Embryonic facial prominence (tissue), 1 donor: ENCODE results near the gene ISM1.

Experiments used
- DNase-seq: peaks from one replicate; pipeline ENCODE4 v3.0.0-alpha.2; 2016; ENCODE audit errors: extremely low spot score

ISM1 gene

DNA sequence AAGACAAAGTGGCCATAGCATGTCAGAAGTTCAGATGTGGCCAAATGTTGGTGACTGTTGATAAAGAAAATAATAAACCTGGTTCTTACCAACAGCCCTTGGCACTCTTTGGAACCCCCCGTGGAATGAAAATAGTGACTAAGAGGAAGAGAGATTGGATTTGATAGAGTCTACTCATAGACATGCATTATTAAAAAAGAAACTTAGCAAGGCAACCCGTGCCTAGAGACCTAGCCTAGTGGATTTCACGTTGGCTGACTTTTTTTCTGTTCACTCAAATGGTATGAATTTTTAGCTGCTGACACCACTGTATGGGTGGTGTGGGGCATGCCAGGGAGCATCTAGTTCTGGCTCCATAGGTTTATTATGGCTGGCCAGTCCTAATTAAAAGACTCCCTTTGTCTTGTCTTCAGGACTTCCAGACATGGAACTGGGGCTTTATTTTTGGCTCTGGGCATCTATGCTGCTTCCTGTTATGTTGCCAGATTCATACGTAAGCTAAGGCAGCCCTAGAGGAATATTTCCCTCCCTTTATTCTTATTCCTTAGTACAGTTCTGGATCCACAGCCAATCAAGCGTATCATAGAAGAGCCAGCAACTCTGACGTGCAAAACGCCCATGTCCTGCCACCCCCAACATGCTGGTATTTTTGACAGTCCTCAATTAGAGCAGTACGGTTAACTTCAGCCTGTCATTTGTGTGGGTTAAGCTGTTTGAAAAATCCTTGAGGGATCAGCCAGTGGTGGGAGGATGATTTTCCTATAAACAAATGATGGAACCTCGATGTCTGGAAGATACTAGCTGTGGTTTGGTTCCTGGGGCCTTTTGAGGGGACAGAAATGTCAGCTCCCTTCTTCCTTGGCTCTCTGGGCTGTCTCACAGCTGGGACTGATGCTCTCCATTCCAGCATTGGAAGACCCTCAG, 127.5 kb downstream of the ISM1 start:
- DNase-seq: no peak

DNA sequence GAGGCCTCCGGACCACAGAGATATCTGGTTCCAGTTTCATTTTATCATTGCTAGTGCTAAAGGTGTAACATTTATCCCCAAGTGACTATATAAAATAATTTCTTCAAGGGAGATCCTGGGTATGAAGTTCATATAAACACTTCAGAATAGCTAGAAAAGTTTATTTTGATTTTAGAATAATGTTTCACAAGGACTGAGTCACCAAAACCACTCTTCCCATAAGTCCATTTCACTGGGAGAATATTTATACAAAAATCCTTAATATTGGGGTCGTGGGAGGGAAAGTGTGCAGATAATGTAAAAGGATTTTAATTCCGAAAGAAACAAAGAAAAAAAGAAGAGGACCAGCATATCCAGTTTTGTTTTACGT, 128.1 kb downstream of the ISM1 start:
- no peak for DNase-seq
